C1 segment of cervical spinal cord (tissue), 14 donors: ENCODE measurements around the gene RBM39.

ENCODE experiments used
- DNase-seq, 14 donors: peaks; one replicate each; lab custom pipeline; 2025; lab: John Stamatoyannopoulos, UW

The RBM39 gene

GRCh38 chr20:35674921-35675320, 67.1 kb downstream of the RBM39 start:
- DNase-seq: no peak

DNA sequence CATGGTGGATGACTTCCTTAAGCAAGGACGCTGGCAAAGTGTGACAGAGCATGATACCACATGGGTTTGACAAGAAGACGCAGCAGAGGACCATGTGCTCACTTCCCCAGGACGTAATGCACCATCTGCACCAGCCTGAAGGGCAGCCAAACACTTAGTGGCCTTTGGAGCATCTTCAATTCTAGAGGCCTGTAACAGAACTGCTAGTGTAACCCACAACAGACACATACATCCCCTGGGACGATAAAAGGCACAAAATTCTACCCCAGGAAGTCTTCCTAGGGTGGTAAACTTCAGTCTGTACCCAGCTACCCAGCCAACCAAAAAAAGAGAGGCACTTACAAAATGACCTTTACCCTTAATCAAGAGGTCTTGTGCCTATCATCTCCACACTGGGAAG, 68.2 kb downstream of the RBM39 start:
- DNase-seq: peak in 2 of 14 donors; percentile 0 to 43

DNA sequence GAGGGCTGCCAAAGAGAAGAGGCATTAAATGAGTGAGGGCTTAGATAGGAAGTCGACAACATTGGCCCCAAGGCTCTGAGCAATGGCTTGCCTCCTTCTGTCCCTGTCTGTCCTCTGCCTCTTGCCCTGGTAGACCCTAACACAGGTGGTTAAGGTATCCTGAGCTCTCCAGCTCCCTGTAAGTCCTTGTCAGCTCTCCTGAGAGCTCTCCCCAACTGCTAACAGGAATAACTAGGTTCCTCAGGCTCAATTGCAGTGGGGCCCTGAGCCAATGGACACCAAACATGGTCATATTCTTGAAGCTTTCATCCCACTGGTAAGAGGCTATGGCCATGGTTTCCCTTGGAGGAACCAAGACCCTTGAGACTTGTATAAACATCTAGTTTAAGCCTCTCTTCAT, 72.4 kb downstream of the RBM39 start:
- DNase-seq: no peak

DNA sequence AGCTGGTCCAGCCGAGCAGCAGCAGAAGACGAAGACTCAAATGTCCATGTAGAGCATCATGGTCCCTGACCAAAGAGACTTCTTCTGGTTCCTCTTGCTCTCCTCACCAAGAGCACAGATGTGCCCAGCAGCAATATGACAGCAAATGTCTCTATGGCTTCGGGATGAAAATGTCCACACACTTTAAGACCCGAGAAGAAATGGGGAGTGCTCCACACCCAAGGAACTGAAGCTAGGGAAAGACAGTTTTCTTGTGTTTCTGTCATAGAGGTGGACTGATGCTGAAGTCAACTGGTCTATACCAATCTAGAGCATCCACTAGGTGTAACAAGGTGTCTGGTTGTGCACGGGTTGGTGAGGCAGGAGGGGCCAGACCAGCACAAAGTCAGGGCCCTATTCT, 72.8 kb downstream of the RBM39 start:
- DNase-seq: no peak

GRCh38 chr20:35665949-35666288, 76.1 kb downstream of the RBM39 start:
- DNase-seq: no peak

GRCh38 chr20:35664466-35665206, 77.4 kb downstream of the RBM39 start, which contains the start of the genes CPNE1 and RBM12:
CPNE1 (minus strand) TSS chr20:35664900; CDS start chr20:35632923, 31,977 bp downstream.
RBM12 (minus strand) TSS chr20:35664900; CDS start chr20:35655322, 9,578 bp downstream.
- peak; percentile 33 to 96 (median 90) for DNase-seq

- peak in 10 of 14 donors; percentile 9 to 67 (median 40) for DNase-seq
These were observed 78.3 kb downstream of the RBM39 start for GRCh38 chr20:35663516-35664465.

GRCh38 chr20:35662551-35662950, 79.5 kb downstream of the RBM39 start:
- DNase-seq: no peak

GRCh38 chr20:35661908-35662307, 80.2 kb downstream of the RBM39 start:
- DNase-seq: no peak

GRCh38 chr20:35661053-35661452, 81.0 kb downstream of the RBM39 start:
- DNase-seq: no peak

- no peak for DNase-seq
These were observed 81.7 kb downstream of the RBM39 start for GRCh38 chr20:35660122-35660937.

GRCh38 chr20:35657271-35657670, 84.8 kb downstream of the RBM39 start:
- DNase-seq: no peak

GRCh38 chr20:35654415-35654814, 87.6 kb downstream of the RBM39 start:
- DNase-seq: no peak

GRCh38 chr20:35653893-35654292, 88.2 kb downstream of the RBM39 start:
- DNase-seq: no peak
